GM19035 (cell line): Measurements from ENCODE around the gene ULK4.
A peak's percentile ranks its signal among the peaks of the same experiment; 100 is the strongest.
"Not testable (repeated sequence)": the region's sequence is repeated elsewhere in the genome, so short reads cannot be mapped to it uniquely, and the experiment has no call there.

Experiments used
- ATAC-seq: cut with Tn5 transposase; IDR thresholded peaks from one replicate; pipeline ENCODE4 v1.9.1; 2021; ENCODE audit not compliant: unreplicated experiment

Gene ULK4

GRCh38 chr3:41872157-41872556 is 89.7 kb downstream of the ULK4 start:
- ATAC-seq = no peak

- ATAC-seq = no peak
These were observed 94.4 kb downstream of the ULK4 start for GRCh38 chr3:41867533-41867932.

GRCh38 chr3:41866298-41866697 is 95.6 kb downstream of the ULK4 start:
- no peak for ATAC-seq

GRCh38 chr3:41863024-41863423 is 98.9 kb downstream of the ULK4 start:
- ATAC-seq = no peak

- not testable (repeated sequence) for ATAC-seq
These were observed 101.4 kb downstream of the ULK4 start for GRCh38 chr3:41860489-41860888.

- ATAC-seq = no peak
These were observed 106.9 kb downstream of the ULK4 start for GRCh38 chr3:41854956-41855355.

GRCh38 chr3:41853540-41854196 is 108.2 kb downstream of the ULK4 start:
- no peak for ATAC-seq

- ATAC-seq = no peak
These were observed 112.9 kb downstream of the ULK4 start for GRCh38 chr3:41848753-41849574.

GRCh38 chr3:41847679-41848078 is 114.2 kb downstream of the ULK4 start:
- ATAC-seq = no peak

GRCh38 chr3:41846850-41847249 is 115.1 kb downstream of the ULK4 start:
- ATAC-seq = no peak

GRCh38 chr3:41845826-41846225 is 116.1 kb downstream of the ULK4 start:
- ATAC-seq = no peak

GRCh38 chr3:41844256-41844655 is 117.6 kb downstream of the ULK4 start:
- ATAC-seq = not testable (repeated sequence)

- not testable (repeated sequence) for ATAC-seq
These were observed 120.8 kb downstream of the ULK4 start for GRCh38 chr3:41840936-41841668.

GRCh38 chr3:41836360-41837134 is 125.4 kb downstream of the ULK4 start:
- ATAC-seq = peak; percentile 77

GRCh38 chr3:41833628-41834027 is 128.3 kb downstream of the ULK4 start:
- ATAC-seq = no peak

- no peak for ATAC-seq
These were observed 142.7 kb downstream of the ULK4 start for GRCh38 chr3:41819236-41819635.

- ATAC-seq = no peak
These were observed 153.3 kb downstream of the ULK4 start for GRCh38 chr3:41808618-41809017.

- no peak for ATAC-seq
These were observed 153.8 kb downstream of the ULK4 start for GRCh38 chr3:41808152-41808551.

GRCh38 chr3:41794748-41795589 is 166.9 kb downstream of the ULK4 start:
- no peak for ATAC-seq

GRCh38 chr3:41792806-41793205 is 169.1 kb downstream of the ULK4 start:
- no peak for ATAC-seq
